Spleen (tissue), 7 donors: ENCODE data around the gene LRRTM4.

Experiments
- CTCF ChIP-seq, 11 experiments: fragments of 200-600 bp in 7 of 11; fragments of 450-650 bp in 4 of 11; sonication (generic) in 4 of 11; IDR thresholded peaks in 8 of 11; conservative IDR thresholded peaks in 3 of 11; 1 replicate in 7 of 11; 2 replicates in 4 of 11; pipeline versions ENCODE4 v1.4.0 to v1.8.0; 2016 to 2021; ENCODE audit warnings: antibody characterized with exemption in 11 of 11, inconsistent platforms in 4 of 11, mild to moderate bottlenecking in 1 of 11
- POLR2A ChIP-seq, 3 donors: fragments of 450-650 bp; IDR thresholded peaks; one replicate each; pipeline ENCODE4 v1.5.1; 2017; ENCODE audit warnings: antibody characterized with exemption in 3 of 3, mild to moderate bottlenecking in 1 of 3
- donor health status: DM: no; HTN: no; CAD: no; lungs with moderate emphysema.
- donor health status: DM: no; HTN: no; CAD: no.
- donor health status: DM: no; HTN: no; CAD: no.

DNA sequence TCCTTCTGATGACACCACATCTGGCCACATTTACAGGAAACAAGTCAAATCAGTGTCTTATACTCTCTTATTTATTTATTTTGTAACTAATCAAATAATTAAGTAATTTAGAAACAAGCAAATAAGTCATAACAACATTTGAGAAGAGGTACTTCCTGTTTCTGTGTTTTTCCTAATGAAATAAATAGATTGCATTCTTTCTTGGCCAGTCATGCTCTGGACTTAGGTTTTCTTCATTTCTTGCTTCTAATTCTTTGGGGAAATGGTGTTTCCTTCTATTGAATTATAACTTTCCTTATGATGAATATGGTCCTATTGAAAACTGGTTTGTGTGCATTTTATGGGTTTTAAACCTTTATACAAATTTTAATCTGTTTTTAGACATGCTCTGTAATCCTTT, 546.4 kb downstream of the LRRTM4 start:
- no peak for TF ChIP-seq CTCF (IDR thresholded peaks at IDR 0.05 in 8 of 11, conservative IDR thresholded peaks at IDR 0.05 in 3 of 11)
- TF ChIP-seq POLR2A (IDR thresholded peaks at IDR 0.05), result no peak
